HepG2 (cell line): ENCODE results near the gene KCNAB2. TPM values are rescaled to one million over a fixed set of nuclear protein-coding genes. Genes with fewer than 3 reads are reported as not detected.

Experiments used
- ATAC-seq: fragments of 200-7000 bp; cut with Tn5 transposase; 3 replicates; pipeline ENCODE4 v1.9.1; 2020; ENCODE audit warnings: mild to moderate bottlenecking, moderate library complexity
- BruUV-seq: library from RNA; stranded (reverse); fragments of 400-500 nt; replicated peaks from 2 replicates; lab custom pipeline; 2021; lab: Mats Ljungman, UMichigan
- CTCF ChIA-PET: fragments of 300-600 bp; formaldehyde crosslinking; extraction: SDS; loops from one replicate; lab custom pipeline; 2021; ENCODE audit warnings: low total read pairs, inconsistent platforms, low intra/inter-chr PET ratio; lab: Yijun Ruan, JAX
- POLR2A ChIA-PET: fragments of 350-600 bp; sonication (Branson Sonifier 250); formaldehyde crosslinking; loops from one replicate; lab custom pipeline; 2020; ENCODE audit warnings: antibody characterized with exemption, inconsistent platforms; lab: Yijun Ruan, JAX
- DNase-seq: peaks from one replicate; pipeline ENCODE4 v3.0.0-alpha.2; 2015; ENCODE audit warnings: low spot score
- FAIRE-seq: peaks from 3 replicates; lab custom pipeline; 2011; peaks lifted over from hg19 to GRCh38; lab: Jason Lieb, UNC
- H2AFZ ChIP-seq: one replicate; pipeline ENCODE4 v1.6.1; 2011; ENCODE audit warnings: low read length, inconsistent platforms
- H3K27ac ChIP-seq: fragments of 300-600 bp; 3 replicates; pipeline ENCODE4 v1.8.0; 2011; ENCODE audit warnings: mixed run types, mild to moderate bottlenecking, mixed read lengths, low read length, inconsistent platforms; ENCODE audit not compliant: insufficient read depth; ENCODE audit errors: extremely low read length
- H3K27me3 ChIP-seq, 2 experiments: fragments of 200-600 bp in 1 of 2; 2 replicates in 1 of 2; 3 replicates in 1 of 2; pipeline versions ENCODE4 v1.6.0 to v1.8.0; 2011; ENCODE audit warnings: low read length in 2 of 2, mild to moderate bottlenecking in 2 of 2, moderate library complexity in 2 of 2, inconsistent platforms in 1 of 2; ENCODE audit not compliant: insufficient read depth in 2 of 2, control insufficient read depth in 1 of 2
- H3K36me3 ChIP-seq, 2 experiments: fragments of 200-600 bp in 1 of 2; replicated peaks in 1 of 2; 2 replicates in 1 of 2; 3 replicates in 1 of 2; pipeline versions ENCODE4 v1.5.1 to v1.8.0; 2011; ENCODE audit warnings: low read length in 2 of 2, inconsistent platforms in 1 of 2; ENCODE audit not compliant: insufficient read depth in 2 of 2, control insufficient read depth in 1 of 2
- H3K4me1 ChIP-seq: 2 replicates; pipeline ENCODE4 v1.5.1; 2012; ENCODE audit warnings: low read length, inconsistent platforms; ENCODE audit not compliant: insufficient read depth
- H3K4me2 ChIP-seq: 2 replicates; pipeline ENCODE4 v1.6.0; 2011; ENCODE audit warnings: low read depth, low read length, inconsistent platforms
- H3K4me3 ChIP-seq, 3 experiments: fragments of 200-600 bp in 1 of 3; sonication (generic), shearing (Covaris generic) in 1 of 3; replicated peaks in 1 of 3; 2 replicates each; pipeline ENCODE4 v1.5.1; 2011 to 2016; ENCODE audit warnings: low read length in 3 of 3, inconsistent platforms in 2 of 3, low read depth in 2 of 3, mild to moderate bottlenecking in 2 of 3, control low read depth in 1 of 3, mixed read lengths in 1 of 3; ENCODE audit not compliant: insufficient read depth in 1 of 3
- H3K79me2 ChIP-seq: one replicate; pipeline ENCODE4 v1.6.1; 2011; ENCODE audit warnings: low read length, inconsistent platforms; ENCODE audit not compliant: insufficient read depth
- H3K9ac ChIP-seq: 2 replicates; pipeline ENCODE4 v1.6.0; 2011; ENCODE audit warnings: mild to moderate bottlenecking, low read depth, low read length, inconsistent platforms; ENCODE audit not compliant: insufficient read depth
- H3K9me3 ChIP-seq: 2 replicates; pipeline ENCODE4 v1.5.1; 2012; ENCODE audit warnings: mild to moderate bottlenecking, low read length
- H4K20me1 ChIP-seq: 2 replicates; pipeline ENCODE4 v1.6.0; 2011; ENCODE audit warnings: inconsistent platforms, mild to moderate bottlenecking, low read length, moderate library complexity; ENCODE audit not compliant: insufficient read depth
- GLI4 ChIP-seq: sonication (generic); formaldehyde crosslinking; IDR thresholded peaks from 2 replicates; pipeline ENCODE4 v1.5.1; 2020; ENCODE audit warnings: missing genetic modification reagents, mild to moderate bottlenecking, moderate library complexity, borderline replicate concordance
- HDAC6 ChIP-seq: fragments of 200-600 bp; sonication (generic); IDR thresholded peaks from 2 replicates; pipeline ENCODE4 v1.7.0; 2017; ENCODE audit warnings: mild to moderate bottlenecking, antibody characterized with exemption, low read length, low read depth
- ZNF891 ChIP-seq: sonication (generic); formaldehyde crosslinking; IDR thresholded peaks from 2 replicates; pipeline ENCODE4 v1.5.0; 2020; ENCODE audit warnings: mild to moderate bottlenecking, missing genetic modification reagents
- WGBS: methylation state at CpG from one replicate; pipeline ENCODE4 v1.1.6; 2017; ENCODE audit warnings: low lambda C conversion rate; 5-methylcytosine and 5-hydroxymethylcytosine counted together
- in situ Hi-C: cut with HindIII; loops from 2 replicates; pipeline ENCODE4 v1.10.0; 2017; ENCODE audit warnings: low pct_unique_long_range_greater_than_20kb; ENCODE audit not compliant: extremely low pct_ligation_motif_present
- intact Hi-C: fragments of 100-400 bp; cut with micrococcal nuclease; formaldehyde crosslinking; loops from one replicate; pipeline ENCODE4 v1.10.0; 2022; ENCODE audit not compliant: unreplicated experiment
- polyA plus RNA-seq, 8 experiments: library from polyadenylated mRNA; depleted of rRNA in 3 of 8; stranded (reverse) in 7 of 8; unstranded in 1 of 8; fragments of >200 nt; fragmentation: Illumina TruSeq in 4 of 8; extraction: Trizol in 4 of 8; gene quantifications; 2 replicates each; pipeline versions ENCODE4 v1.2.1 to v1.2.3, GENCODE V29; 2011 to 2016; ENCODE audit warnings: low read depth in 4 of 8, missing spikeins in 1 of 8, mixed read lengths in 1 of 8; ENCODE audit not compliant: insufficient read depth in 1 of 8
- total RNA-seq, 5 experiments: library from RNA; depleted of rRNA; stranded (reverse); fragments of >200 nt; fragmentation: Illumina TruSeq; extraction: Trizol; gene quantifications; 2 replicates each; pipeline ENCODE4 v1.2.3, GENCODE V29; 2016; ENCODE audit warnings: low read depth in 1 of 5
- TF ChIP-seq, protein P1 (sequence below): sonication (generic); formaldehyde crosslinking; IDR thresholded peaks from 2 replicates; pipeline ENCODE4 v1.5.1; 2020; ENCODE audit warnings: mild to moderate bottlenecking, missing genetic modification reagents, borderline replicate concordance

KCNAB2 gene
- total and polyA plus RNA-seq, 2 of the 13 experiments (the other 11 are each of a cell fraction or from before 2014, with no cell fraction given), result 6.2 to 8.8 TPM

DNA sequence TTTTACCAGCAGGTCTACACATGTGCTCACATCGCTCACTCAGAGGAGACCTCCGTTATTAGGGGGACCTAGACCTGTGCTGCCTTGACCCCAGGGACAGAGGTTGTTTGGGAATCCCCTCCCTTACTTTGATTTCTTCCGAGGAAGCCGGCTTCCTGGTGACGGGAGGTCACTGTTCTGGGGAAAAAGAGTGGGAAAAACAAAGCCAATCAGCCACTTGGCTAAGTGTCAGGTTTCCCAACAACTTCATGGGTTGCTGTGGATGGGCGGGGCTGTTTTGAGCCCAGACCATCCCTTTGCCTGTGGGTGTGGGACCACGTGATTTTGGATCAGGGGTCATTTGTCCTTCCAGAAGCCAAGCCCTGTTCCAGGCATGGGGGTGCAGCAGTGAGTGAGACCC lies 7.1 kb upstream of the KCNAB2 start:
- intact Hi-C loops (no loop called here), in situ Hi-C loops (no loop called here)
- H3K4me2 ChIP-seq, result no peak overlapping the region
- no peak for ATAC-seq
- H3K79me2 ChIP-seq, result no peaks in the 10 kb centered on the region
- H4K20me1 ChIP-seq, result no peaks in the 10 kb centered on the region
- FAIRE-seq, result no peak
- ChIA-PET POLR2A (no interaction called here), CTCF (no interaction called here)
- H3K27me3 ChIP-seq, result no peaks in the 10 kb centered on the region
- no peaks in the 10 kb centered on the region for H3K9me3 ChIP-seq
- no peak overlapping the region for H2AFZ ChIP-seq
- H3K27ac ChIP-seq, result no peak overlapping the region
- H3K4me3 ChIP-seq, result no peak overlapping the region
- TF ChIP-seq HDAC6 (no peak), ZNF891 (no peak), GLI4 (CRISPR knock-in tag) (no peak)
- TF ChIP-seq, protein P1, sequence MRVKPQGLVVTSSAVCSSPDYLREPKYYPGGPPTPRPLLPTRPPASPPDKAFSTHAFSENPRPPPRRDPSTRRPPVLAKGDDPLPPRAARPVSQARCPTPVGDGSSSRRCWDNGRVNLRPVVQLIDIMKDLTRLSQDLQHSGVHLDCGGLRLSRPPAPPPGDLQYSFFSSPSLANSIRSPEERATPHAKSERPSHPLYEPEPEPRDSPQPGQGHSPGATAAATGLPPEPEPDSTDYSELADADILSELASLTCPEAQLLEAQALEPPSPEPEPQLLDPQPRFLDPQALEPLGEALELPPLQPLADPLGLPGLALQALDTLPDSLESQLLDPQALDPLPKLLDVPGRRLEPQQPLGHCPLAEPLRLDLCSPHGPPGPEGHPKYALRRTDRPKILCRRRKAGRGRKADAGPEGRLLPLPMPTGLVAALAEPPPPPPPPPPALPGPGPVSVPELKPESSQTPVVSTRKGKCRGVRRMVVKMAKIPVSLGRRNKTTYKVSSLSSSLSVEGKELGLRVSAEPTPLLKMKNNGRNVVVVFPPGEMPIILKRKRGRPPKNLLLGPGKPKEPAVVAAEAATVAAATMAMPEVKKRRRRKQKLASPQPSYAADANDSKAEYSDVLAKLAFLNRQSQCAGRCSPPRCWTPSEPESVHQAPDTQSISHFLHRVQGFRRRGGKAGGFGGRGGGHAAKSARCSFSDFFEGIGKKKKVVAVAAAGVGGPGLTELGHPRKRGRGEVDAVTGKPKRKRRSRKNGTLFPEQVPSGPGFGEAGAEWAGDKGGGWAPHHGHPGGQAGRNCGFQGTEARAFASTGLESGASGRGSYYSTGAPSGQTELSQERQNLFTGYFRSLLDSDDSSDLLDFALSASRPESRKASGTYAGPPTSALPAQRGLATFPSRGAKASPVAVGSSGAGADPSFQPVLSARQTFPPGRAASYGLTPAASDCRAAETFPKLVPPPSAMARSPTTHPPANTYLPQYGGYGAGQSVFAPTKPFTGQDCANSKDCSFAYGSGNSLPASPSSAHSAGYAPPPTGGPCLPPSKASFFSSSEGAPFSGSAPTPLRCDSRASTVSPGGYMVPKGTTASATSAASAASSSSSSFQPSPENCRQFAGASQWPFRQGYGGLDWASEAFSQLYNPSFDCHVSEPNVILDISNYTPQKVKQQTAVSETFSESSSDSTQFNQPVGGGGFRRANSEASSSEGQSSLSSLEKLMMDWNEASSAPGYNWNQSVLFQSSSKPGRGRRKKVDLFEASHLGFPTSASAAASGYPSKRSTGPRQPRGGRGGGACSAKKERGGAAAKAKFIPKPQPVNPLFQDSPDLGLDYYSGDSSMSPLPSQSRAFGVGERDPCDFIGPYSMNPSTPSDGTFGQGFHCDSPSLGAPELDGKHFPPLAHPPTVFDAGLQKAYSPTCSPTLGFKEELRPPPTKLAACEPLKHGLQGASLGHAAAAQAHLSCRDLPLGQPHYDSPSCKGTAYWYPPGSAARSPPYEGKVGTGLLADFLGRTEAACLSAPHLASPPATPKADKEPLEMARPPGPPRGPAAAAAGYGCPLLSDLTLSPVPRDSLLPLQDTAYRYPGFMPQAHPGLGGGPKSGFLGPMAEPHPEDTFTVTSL (CRISPR knock-in tag), result no peak
- DNase-seq, result no peak
- peaks cover 16% of the 10 kb centered on the region for H3K4me1 ChIP-seq
- WGBS, result 56% methylated on average over 5 of the region's 7 CpGs
- no TSS peak for BruUV-seq
- no peaks in the 10 kb centered on the region for H3K36me3 ChIP-seq
- H3K9ac ChIP-seq, result no peak overlapping the region
